ENCODE data around the gene AKR1C2.
"Not testable (repeated sequence)": the region's sequence is repeated elsewhere in the genome, so short reads cannot be mapped to it uniquely, and the experiment has no call there.

The AKR1C2 gene

DNA sequence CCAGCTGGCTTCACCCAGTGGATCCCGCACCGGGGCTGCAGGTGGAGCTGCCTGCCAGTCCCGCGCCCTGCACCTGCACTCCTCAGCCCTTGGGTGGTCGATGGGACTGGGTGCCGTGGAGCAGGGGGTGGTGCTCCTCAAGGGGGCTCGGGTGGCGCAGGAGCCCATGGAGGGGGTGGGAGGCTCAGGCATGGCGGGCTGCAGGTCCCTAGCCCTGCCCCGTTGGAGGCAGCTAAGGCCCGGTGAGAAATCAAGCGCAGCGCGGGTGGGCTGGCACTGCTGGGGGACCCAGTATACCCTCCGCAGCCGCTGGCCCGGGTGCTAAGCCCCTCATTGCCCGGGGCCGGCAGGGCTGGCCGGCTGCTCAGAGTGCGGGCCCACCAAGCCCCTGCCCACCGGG lies 28.8 kb upstream of the AKR1C2 start:
- DNase-seq: not testable (repeated sequence)

DNA sequence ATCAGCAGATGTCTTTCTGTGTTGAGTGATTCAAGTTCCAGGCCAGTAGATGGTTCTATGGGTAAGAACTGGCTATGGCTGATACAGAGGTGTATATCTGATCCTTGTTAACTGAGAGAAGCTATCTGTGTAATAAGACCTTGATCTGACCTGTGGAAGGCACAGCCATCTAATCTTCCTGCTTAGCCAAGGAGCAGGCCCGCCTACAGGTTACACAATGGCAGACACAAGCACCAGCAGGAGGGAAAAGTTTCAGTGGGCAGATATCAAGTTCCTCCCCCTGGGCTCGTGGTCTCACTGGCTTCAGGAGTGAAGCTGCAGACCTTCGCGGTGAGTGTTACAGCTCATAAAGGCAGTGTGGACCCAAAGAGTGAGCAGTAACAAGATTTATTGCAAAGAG lies 27.9 kb upstream of the AKR1C2 start:
- in situ Hi-C loops (cut with HindIII; ENCODE audit: low pct_ligation_motif_present, low pct_unique_long_range_greater_than_20kb, low sequenced_read_pairs); DNase-seq: not testable (repeated sequence)

More for the DNA sequence above, 28.8 kb upstream of the AKR1C2 start:
- in situ Hi-C loops (cut with HindIII; ENCODE audit: low pct_ligation_motif_present, low pct_unique_long_range_greater_than_20kb, low sequenced_read_pairs): not testable (repeated sequence)

- DNase-seq: no peak
- in situ Hi-C loops (cut with HindIII; ENCODE audit: low pct_ligation_motif_present, low pct_unique_long_range_greater_than_20kb, low sequenced_read_pairs): no loop called here
Observed at GRCh38 chr10:5030989-5031388, 27.3 kb upstream of the AKR1C2 start.

GRCh38 chr10:5025461-5025881 lies 21.8 kb upstream of the AKR1C2 start:
- in situ Hi-C loops (cut with HindIII; ENCODE audit: low pct_ligation_motif_present, low pct_unique_long_range_greater_than_20kb, low sequenced_read_pairs); DNase-seq: not testable (repeated sequence)

GRCh38 chr10:5023177-5023805 lies 19.6 kb upstream of the AKR1C2 start:
- in situ Hi-C loops (cut with HindIII; ENCODE audit: low pct_ligation_motif_present, low pct_unique_long_range_greater_than_20kb, low sequenced_read_pairs): no loop called here
- DNase-seq: no peak

GRCh38 chr10:5021624-5022290 lies 18.1 kb upstream of the AKR1C2 start:
- in situ Hi-C loops (cut with HindIII; ENCODE audit: low pct_ligation_motif_present, low pct_unique_long_range_greater_than_20kb, low sequenced_read_pairs); DNase-seq: not testable (repeated sequence)

DNA sequence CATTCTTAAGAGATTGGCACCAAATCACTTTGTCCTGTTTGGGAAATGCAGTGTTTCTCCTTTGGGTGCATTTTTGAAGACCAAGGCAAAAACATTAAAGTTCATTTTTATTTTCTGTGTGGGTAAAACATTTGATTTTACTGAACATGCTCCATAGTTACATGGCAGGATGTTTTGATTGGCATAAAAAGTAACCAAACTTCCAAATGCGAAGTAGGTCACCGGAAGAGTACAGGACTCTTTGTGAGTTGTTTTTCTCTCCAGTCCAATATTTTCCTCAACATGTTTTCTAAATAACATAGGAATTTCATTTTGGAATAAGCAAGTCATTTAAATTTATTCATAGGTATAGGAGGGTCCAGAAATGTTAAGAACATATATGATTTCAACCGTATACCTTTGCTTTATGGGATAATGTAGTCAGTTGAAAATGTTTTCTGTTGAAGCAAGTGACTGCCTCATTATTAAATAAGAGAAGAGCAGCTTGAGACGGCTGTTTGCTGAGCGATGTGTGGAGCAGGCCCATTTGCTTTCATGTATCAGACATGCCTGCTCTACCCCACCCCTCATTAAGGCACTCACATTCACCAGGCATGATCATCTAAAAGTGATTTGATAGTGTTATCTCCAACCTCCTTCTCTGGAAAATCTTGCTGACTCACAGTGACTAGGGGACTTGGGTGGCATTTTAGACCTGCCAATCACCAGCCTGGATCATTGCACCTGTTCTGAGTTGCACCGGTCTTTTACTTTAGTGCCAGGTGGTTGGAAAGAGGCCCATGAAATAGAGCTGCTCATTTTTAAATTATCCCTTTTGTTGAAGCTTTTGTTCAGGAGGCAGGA lies 16.3 kb upstream of the AKR1C2 start:
- DNase-seq; in situ Hi-C loops (cut with HindIII; ENCODE audit: low pct_ligation_motif_present, low pct_unique_long_range_greater_than_20kb, low sequenced_read_pairs): not testable (repeated sequence)

DNA sequence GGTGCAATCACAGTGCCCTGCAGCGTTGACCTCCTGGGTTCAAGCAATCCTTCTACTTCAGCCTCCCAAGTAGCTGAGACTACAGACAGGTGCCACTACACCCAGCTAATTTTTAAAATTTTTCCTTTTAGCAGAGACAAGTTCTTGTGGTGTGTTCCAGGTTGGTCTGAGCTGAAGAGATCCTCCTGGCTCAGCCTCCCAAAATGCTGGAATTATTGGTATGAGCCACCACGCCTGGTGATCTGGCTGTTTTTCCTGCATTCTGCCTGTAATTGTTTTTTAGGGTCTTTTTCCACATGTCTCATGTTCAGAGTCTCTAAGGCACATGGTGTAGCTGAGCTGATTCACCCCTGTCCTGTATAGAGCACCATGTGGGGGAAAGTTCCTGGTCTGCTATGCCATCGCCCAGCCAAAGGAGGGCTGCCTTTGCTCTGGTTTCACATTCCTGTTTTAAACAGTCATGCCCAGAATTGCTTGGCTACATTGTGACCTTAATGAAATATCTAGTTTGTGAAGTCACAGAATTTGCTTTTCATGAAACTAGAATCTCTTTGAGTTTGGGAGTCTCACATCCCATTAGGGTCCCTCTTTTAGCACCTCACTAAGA lies 15.1 kb upstream of the AKR1C2 start:
- in situ Hi-C loops (cut with HindIII; ENCODE audit: low pct_ligation_motif_present, low pct_unique_long_range_greater_than_20kb, low sequenced_read_pairs): not testable (repeated sequence)
- peak; percentile 44 for DNase-seq

GRCh38 chr10:5018134-5018533 lies 14.5 kb upstream of the AKR1C2 start:
- DNase-seq: no peak
- in situ Hi-C loops (cut with HindIII; ENCODE audit: low pct_ligation_motif_present, low pct_unique_long_range_greater_than_20kb, low sequenced_read_pairs): no loop called here

DNA sequence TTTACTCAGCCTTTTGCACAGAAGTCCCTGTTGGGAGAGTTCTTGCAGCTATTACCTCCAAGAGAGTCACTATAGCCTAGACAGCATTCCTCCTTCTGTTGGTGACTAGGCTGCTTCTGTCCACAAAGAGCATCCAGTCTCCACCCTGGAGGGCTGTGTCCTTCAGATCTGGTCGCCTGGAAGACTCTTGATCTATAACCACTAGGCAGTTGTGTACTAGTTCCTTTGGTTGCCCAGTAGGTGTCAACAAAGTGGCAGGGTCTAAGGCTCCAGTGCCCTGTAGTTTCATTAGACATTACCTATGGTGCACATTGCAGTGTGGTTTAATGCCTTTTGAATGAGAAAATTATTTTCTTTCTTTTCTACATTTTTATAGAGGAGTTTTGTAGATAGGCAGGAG lies 11.3 kb upstream of the AKR1C2 start:
- peak; percentile 48 for DNase-seq
- in situ Hi-C loops (cut with HindIII; ENCODE audit: low pct_ligation_motif_present, low pct_unique_long_range_greater_than_20kb, low sequenced_read_pairs): no loop called here

DNA sequence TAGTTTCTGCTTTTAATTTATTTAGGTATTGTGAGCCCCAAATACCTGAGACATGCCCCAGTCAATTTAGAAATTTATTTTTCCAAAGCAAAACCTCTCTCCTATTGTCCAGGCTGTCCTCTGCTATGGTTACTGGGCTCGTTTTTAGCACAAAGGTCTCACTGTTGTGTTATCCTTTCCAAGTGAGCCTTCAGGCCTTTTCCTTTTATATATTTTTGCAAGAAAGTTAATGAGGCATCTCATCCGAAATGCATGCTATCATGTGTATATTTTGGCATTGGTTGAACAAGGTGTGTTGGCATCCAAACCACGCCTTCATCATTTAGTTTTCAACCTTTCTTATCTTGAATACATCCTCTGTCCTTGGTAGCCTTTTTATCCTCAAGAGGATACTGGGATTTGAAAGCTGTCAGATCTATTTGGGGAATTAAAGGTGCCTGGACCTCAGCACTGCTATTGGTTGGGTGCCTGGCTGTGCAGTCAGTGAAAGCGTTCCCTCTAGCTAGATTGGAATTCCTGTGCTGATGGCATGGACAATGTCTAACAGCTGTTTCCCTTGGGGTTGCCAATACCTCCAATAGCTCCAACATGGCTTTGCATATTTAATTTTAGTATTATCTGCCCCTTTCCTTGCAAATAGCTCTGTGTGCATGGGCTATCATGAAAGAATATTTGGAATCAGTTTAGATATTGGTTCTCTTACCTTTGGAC lies 10.7 kb upstream of the AKR1C2 start:
- in situ Hi-C loops (cut with HindIII; ENCODE audit: low pct_ligation_motif_present, low pct_unique_long_range_greater_than_20kb, low sequenced_read_pairs): not testable (repeated sequence)

GRCh38 chr10:5013385-5013784 lies 9.7 kb upstream of the AKR1C2 start:
- in situ Hi-C loops (cut with HindIII; ENCODE audit: low pct_ligation_motif_present, low pct_unique_long_range_greater_than_20kb, low sequenced_read_pairs): no loop called here
- DNase-seq: no peak

More for the DNA sequence above, 10.7 kb upstream of the AKR1C2 start:
- not testable (repeated sequence) for DNase-seq

- in situ Hi-C loops (cut with HindIII; ENCODE audit: low pct_ligation_motif_present, low pct_unique_long_range_greater_than_20kb, low sequenced_read_pairs): no loop called here
- no peak for DNase-seq
Observed at GRCh38 chr10:5012595-5012994, 8.9 kb upstream of the AKR1C2 start.

DNA sequence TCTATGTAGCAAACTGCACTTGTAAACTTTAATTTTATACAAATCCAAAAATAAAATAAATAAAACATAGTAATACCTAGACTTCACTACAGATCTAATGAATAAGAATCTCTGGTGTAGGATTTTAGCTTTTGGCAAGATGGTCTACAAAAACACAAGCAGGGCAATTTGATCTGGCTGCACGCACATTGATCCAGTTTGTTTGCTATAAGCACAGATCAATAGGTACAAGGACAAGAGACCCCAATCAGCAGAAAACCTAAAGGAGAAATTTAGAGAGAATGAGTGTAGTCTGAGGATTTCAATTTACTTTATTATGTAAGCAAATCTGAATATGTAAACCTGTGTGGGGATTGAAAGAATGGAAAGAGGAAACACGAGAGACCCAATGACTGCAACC lies 7.7 kb upstream of the AKR1C2 start:
- DNase-seq; in situ Hi-C loops (cut with HindIII; ENCODE audit: low pct_ligation_motif_present, low pct_unique_long_range_greater_than_20kb, low sequenced_read_pairs): not testable (repeated sequence)

DNA sequence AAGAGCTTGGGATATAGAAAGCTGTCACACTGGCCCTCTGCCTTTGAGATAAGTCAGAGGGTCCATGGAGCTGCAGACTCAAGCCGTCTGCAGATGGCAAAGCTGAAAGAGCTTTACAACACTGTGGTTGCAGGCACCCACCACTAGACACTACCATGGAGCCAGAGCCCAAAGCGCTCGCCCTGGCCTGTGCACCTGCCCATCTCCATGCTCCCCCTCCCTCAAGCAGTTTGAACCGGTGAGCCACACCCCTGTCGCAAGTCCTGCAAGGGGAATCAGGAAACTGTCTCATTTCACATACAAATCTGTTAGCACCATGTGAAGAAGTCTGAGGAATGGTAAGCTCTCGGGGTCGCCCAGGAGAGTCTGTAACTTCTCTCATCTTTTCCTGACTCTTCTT lies 6.4 kb upstream of the AKR1C2 start:
- in situ Hi-C loops (cut with HindIII; ENCODE audit: low pct_ligation_motif_present, low pct_unique_long_range_greater_than_20kb, low sequenced_read_pairs); DNase-seq: not testable (repeated sequence)

DNA sequence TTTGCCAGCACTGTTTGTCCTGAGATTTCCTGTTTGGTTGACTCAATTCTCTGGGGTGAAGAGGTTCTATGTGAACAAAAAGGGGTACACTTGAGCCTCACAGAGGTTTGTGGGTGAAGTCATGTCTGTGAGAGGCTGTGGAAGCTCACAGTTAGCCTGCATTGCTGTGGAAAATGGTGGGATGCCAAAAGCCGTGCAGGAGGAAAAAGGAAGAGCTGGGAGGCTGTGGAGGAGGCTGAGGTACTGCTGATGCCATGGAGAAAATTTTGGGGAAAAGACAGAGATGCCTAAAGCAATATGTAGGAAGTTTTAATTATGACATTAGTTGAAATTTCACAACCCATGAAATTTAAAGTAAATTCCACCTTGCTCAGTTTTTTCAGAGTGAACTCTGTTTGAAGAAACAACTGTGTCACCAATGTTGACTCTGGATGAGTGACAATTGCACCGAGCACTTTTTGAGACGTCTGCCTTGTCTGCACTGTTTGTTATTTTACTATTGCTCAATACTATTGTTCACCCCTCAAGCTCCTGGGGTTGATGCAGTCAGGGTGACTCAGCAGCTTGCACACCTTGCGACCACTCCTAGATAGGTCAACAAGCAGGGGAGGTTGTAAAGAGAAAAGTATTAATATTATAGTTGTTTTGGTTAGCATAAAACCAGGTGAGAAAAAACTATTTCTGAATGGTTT lies 5.3 kb upstream of the AKR1C2 start:
- DNase-seq; in situ Hi-C loops (cut with HindIII; ENCODE audit: low pct_ligation_motif_present, low pct_unique_long_range_greater_than_20kb, low sequenced_read_pairs): not testable (repeated sequence)

GRCh38 chr10:5004501-5004900 lies 844 bp upstream of the AKR1C2 start:
- in situ Hi-C loops (cut with HindIII; ENCODE audit: low pct_ligation_motif_present, low pct_unique_long_range_greater_than_20kb, low sequenced_read_pairs); DNase-seq: not testable (repeated sequence)

GRCh38 chr10:5004030-5004385 lies 351 bp upstream of the AKR1C2 start:
- in situ Hi-C loops (cut with HindIII; ENCODE audit: low pct_ligation_motif_present, low pct_unique_long_range_greater_than_20kb, low sequenced_read_pairs); DNase-seq: not testable (repeated sequence)

All from ACHN (cell line).